Esophagus squamous epithelium (tissue), 4 donors: Measurements from ENCODE around the gene KLK11.

Source experiments
- POLR2A ChIP-seq, 4 donors: fragments of 450-650 bp; IDR thresholded peaks; one replicate each; pipeline ENCODE4 v1.6.1; 2017; ENCODE audit warnings: antibody characterized with exemption in 4 of 4, mild to moderate bottlenecking in 4 of 4, moderate library complexity in 3 of 4
- TF ChIP-seq, protein P1 (sequence below), 6 experiments: fragments of 450-650 bp in 4 of 6; fragments of 200-600 bp in 2 of 6; sonication (generic) in 2 of 6; IDR thresholded peaks; one replicate each; pipeline ENCODE4 v1.5.1; 2016 to 2019; ENCODE audit warnings: antibody characterized with exemption in 6 of 6, mild to moderate bottlenecking in 4 of 6, moderate library complexity in 4 of 6

- TF ChIP-seq, protein P1, sequence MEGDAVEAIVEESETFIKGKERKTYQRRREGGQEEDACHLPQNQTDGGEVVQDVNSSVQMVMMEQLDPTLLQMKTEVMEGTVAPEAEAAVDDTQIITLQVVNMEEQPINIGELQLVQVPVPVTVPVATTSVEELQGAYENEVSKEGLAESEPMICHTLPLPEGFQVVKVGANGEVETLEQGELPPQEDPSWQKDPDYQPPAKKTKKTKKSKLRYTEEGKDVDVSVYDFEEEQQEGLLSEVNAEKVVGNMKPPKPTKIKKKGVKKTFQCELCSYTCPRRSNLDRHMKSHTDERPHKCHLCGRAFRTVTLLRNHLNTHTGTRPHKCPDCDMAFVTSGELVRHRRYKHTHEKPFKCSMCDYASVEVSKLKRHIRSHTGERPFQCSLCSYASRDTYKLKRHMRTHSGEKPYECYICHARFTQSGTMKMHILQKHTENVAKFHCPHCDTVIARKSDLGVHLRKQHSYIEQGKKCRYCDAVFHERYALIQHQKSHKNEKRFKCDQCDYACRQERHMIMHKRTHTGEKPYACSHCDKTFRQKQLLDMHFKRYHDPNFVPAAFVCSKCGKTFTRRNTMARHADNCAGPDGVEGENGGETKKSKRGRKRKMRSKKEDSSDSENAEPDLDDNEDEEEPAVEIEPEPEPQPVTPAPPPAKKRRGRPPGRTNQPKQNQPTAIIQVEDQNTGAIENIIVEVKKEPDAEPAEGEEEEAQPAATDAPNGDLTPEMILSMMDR (IDR thresholded peaks at IDR 0.05) = no peak
- no peak for TF ChIP-seq POLR2A (IDR thresholded peaks at IDR 0.05)
These were observed 8.3 kb upstream of the KLK11 start, which contains the start of gene KLK12 for GRCh38 chr19:51034704-51035103.
